Measurements from ENCODE around the gene CCT4.
A peak's percentile ranks its signal among the peaks of the same experiment; 100 is the strongest.

The CCT4 gene

DNA sequence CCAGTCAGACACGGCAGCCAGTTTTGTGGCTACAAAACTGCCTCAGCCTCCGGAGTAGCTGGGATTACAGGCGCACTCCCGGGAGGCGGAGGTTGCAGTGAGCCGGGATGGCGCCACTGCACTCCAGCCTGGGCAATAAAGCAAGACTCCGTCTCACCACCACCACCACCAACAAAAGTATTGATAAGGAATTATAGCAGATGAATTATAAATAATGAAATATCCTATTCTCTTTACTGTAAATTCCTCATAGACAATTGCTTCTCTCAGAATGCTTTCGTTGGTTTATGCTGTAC, 33.2 kb downstream of the CCT4 start:
- H3K9me3 ChIP-seq (ENCODE audit: control insufficient read depth, insufficient read depth, low read depth, low read length), result no peaks in the 10 kb centered on the region
- H3K27ac ChIP-seq (ENCODE audit: extremely low read depth, low read depth, low read length), result peak overlapping the region; percentile 59
- ChIA-PET CTCF (interaction anchor here (0.6 to 0.7 kb wide), 3 partner anchors 426 to 1367 kb away, joined by 3 read pairs; no protein-coding TSS in a partner anchor), POLR2A (interaction anchor here (0.6 to 2.2 kb wide), 4 partner anchors 7 to 16 kb away, joined by 3 to 9 read pairs (median 6); no protein-coding TSS in a partner anchor)
- no peaks in the 10 kb centered on the region; a peak in 1 of 3 replicates for H3K36me3 ChIP-seq (ENCODE audit: control insufficient read depth in 2 of 2, insufficient read depth in 1 of 2, low read length in 2 of 2)
- H3K4me1 ChIP-seq (ENCODE audit: control insufficient read depth, insufficient read depth, low read length), result no peaks in the 10 kb centered on the region
- peak overlapping the region; percentile 90 for H3K4me3 ChIP-seq (ENCODE audit: low read depth, low read length)
- TF ChIP-seq ZNF23 (tag by site-specific recombination; IDR thresholded peaks at IDR 0.05; ENCODE audit: borderline replicate concordance) (no peak), ZNF292 (tag by site-specific recombination; IDR thresholded peaks at IDR 0.05; ENCODE audit: borderline replicate concordance, low read depth) (no peak), SP7 (tag by site-specific recombination; IDR thresholded peaks at IDR 0.05) (no peak), ZNF600 (tag by site-specific recombination; IDR thresholded peaks at IDR 0.05) (peak; percentile 35), ZNF843 (tag by site-specific recombination; IDR thresholded peaks at IDR 0.05) (no peak), ZNF140 (tag by site-specific recombination; IDR thresholded peaks at IDR 0.05) (no peak), ZNF391 (tag by site-specific recombination; IDR thresholded peaks at IDR 0.05; ENCODE audit: borderline replicate concordance, low read depth) (no peak), ZNF394 (tag by site-specific recombination; IDR thresholded peaks at IDR 0.05; ENCODE audit: borderline replicate concordance) (peak; percentile 100), ZNF426 (tag by site-specific recombination; IDR thresholded peaks at IDR 0.05) (no peak), GLIS1 (tag by site-specific recombination; IDR thresholded peaks at IDR 0.05) (peak; percentile 43; the same call in 1 of the 2 replicates), ZNF654 (tag by site-specific recombination; IDR thresholded peaks at IDR 0.05; ENCODE audit: low read depth) (no peak), REPIN1 (tag by site-specific recombination; IDR thresholded peaks at IDR 0.05; ENCODE audit: low read depth) (no peak), ZXDB (tag by site-specific recombination; IDR thresholded peaks at IDR 0.05) (no peak), OSR2 (tag by site-specific recombination; IDR thresholded peaks at IDR 0.05) (peak; percentile 77), ZSCAN30 (tag by site-specific recombination; IDR thresholded peaks at IDR 0.05) (no peak), ZNF404 (tag by site-specific recombination; IDR thresholded peaks at IDR 0.05) (no peak), RBAK (tag by site-specific recombination; IDR thresholded peaks at IDR 0.05) (no peak), ZNF10 (tag by site-specific recombination; IDR thresholded peaks at IDR 0.05) (no peak), ZNF701 (tag by site-specific recombination; IDR thresholded peaks at IDR 0.05) (no peak), SCRT1 (tag by site-specific recombination; IDR thresholded peaks at IDR 0.05; ENCODE audit: borderline replicate concordance) (no peak), ZNF138 (tag by site-specific recombination; IDR thresholded peaks at IDR 0.05; ENCODE audit: borderline replicate concordance) (no peak), ZNF121 (tag by site-specific recombination; IDR thresholded peaks at IDR 0.05) (peak; percentile 97), ZNF677 (tag by site-specific recombination; IDR thresholded peaks at IDR 0.05) (no peak), IKZF3 (tag by site-specific recombination; IDR thresholded peaks at IDR 0.05) (peak; percentile 62; the same call in 1 of the 2 replicates), SP2 (tag by site-specific recombination; IDR thresholded peaks at IDR 0.05) (no peak), ZNF747 (tag by site-specific recombination; IDR thresholded peaks at IDR 0.05) (no peak)
- TF ChIP-seq, protein P1, sequence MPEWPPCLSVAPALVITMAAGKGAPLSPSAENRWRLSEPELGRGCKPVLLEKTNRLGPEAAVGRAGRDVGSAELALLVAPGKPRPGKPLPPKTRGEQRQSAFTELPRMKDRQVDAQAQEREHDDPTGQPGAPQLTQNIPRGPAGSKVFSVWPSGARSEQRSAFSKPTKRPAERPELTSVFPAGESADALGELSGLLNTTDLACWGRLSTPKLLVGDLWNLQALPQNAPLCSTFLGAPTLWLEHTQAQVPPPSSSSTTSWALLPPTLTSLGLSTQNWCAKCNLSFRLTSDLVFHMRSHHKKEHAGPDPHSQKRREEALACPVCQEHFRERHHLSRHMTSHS (tag by site-specific recombination; IDR thresholded peaks at IDR 0.05), result no peak
- TF ChIP-seq, protein P2, sequence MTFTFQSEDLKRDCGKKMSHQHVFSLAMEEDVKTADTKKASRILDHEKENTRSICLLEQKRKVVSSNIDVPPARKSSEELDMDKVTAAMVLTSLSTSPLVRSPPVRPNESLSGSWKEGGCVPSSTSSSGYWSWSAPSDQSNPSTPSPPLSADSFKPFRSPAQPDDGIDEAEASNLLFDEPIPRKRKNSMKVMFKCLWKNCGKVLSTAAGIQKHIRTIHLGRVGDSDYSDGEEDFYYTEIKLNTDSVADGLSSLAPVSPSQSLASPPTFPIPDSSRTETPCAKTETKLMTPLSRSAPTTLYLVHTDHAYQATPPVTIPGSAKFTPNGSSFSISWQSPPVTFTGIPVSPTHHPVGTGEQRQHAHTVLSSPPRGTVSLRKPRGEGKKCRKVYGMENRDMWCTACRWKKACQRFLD (tag by site-specific recombination; IDR thresholded peaks at IDR 0.05), result no peak
- TF ChIP-seq, protein P3, sequence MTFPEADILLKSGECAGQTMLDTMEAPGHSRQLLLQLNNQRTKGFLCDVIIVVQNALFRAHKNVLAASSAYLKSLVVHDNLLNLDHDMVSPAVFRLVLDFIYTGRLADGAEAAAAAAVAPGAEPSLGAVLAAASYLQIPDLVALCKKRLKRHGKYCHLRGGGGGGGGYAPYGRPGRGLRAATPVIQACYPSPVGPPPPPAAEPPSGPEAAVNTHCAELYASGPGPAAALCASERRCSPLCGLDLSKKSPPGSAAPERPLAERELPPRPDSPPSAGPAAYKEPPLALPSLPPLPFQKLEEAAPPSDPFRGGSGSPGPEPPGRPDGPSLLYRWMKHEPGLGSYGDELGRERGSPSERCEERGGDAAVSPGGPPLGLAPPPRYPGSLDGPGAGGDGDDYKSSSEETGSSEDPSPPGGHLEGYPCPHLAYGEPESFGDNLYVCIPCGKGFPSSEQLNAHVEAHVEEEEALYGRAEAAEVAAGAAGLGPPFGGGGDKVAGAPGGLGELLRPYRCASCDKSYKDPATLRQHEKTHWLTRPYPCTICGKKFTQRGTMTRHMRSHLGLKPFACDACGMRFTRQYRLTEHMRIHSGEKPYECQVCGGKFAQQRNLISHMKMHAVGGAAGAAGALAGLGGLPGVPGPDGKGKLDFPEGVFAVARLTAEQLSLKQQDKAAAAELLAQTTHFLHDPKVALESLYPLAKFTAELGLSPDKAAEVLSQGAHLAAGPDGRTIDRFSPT (tag by site-specific recombination; IDR thresholded peaks at IDR 0.05), result no peak
- TF ChIP-seq, protein P4, sequence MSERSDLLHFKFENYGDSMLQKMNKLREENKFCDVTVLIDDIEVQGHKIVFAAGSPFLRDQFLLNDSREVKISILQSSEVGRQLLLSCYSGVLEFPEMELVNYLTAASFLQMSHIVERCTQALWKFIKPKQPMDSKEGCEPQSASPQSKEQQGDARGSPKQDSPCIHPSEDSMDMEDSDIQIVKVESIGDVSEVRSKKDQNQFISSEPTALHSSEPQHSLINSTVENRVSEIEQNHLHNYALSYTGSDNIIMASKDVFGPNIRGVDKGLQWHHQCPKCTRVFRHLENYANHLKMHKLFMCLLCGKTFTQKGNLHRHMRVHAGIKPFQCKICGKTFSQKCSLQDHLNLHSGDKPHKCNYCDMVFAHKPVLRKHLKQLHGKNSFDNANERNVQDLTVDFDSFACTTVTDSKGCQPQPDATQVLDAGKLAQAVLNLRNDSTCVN (tag by site-specific recombination; optimal IDR thresholded peaks at IDR 0.05), result peak; percentile 32

Measured in HEK293 (cell line).